Measurements from ENCODE around the gene CFAP73.
A peak's percentile ranks its signal among the peaks of the same experiment; 100 is the strongest.

DNA sequence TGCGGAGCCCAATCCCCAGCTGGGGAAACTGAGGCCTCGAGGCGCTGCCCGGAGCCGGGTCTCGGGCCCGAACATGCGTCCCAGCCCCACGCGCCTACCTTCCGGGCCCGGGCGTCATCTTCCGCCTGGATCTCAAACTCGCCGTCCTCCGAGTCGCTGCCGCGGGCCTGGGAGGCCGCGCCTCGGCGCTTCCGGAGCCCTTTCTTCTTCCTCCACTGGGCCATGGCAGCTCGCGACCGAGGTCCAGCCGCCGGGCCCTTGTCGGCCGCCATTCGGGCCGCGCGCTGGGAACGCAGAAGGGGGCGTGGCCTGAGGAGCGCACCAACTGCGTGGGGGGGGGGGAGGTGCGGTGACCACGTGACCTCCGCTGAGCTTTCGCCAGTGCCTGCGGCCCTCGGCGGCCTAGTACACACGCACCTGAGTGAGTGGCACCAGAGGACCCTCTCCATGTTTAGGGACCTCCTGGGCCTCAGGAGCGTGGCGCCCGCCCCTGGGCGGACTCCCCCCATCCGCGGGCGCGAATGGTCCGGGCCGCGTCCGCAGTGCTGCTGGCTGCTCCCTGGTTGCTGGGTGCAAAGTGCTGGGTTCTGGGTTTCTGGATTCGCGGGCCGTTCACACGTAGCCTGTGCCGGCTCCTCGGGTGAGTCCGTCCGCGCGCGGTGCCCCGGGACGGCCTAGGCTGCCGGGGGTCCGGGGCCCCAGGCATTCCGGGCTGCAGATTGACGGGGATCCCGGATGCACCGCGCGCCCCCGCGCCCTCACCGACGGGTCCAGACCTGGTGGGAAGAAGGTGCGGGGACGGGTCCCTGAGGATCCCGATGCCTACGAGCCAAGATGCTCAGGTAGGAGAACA lies 35.9 kb downstream of the CFAP73 start, which contains the start of the genes DDX54 and RITA1:
- TF ChIP-seq, protein P1, sequence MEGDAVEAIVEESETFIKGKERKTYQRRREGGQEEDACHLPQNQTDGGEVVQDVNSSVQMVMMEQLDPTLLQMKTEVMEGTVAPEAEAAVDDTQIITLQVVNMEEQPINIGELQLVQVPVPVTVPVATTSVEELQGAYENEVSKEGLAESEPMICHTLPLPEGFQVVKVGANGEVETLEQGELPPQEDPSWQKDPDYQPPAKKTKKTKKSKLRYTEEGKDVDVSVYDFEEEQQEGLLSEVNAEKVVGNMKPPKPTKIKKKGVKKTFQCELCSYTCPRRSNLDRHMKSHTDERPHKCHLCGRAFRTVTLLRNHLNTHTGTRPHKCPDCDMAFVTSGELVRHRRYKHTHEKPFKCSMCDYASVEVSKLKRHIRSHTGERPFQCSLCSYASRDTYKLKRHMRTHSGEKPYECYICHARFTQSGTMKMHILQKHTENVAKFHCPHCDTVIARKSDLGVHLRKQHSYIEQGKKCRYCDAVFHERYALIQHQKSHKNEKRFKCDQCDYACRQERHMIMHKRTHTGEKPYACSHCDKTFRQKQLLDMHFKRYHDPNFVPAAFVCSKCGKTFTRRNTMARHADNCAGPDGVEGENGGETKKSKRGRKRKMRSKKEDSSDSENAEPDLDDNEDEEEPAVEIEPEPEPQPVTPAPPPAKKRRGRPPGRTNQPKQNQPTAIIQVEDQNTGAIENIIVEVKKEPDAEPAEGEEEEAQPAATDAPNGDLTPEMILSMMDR (IDR thresholded peaks at IDR 0.05): peak in 2 of 6 experiments; percentile 8 to 10
- TF ChIP-seq POLR2A (IDR thresholded peaks at IDR 0.05): peak in 3 of 4 donors; percentile 12 to 74 (median 57)
